ENCODE results near the gene SBK3. TPM values are rescaled to one million over a fixed set of nuclear protein-coding genes. Genes with fewer than 3 reads are reported as not detected.

The SBK3 gene, protein sequence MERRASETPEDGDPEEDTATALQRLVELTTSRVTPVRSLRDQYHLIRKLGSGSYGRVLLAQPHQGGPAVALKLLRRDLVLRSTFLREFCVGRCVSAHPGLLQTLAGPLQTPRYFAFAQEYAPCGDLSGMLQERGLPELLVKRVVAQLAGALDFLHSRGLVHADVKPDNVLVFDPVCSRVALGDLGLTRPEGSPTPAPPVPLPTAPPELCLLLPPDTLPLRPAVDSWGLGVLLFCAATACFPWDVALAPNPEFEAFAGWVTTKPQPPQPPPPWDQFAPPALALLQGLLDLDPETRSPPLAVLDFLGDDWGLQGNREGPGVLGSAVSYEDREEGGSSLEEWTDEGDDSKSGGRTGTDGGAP
- total RNA-seq (2013; cell fraction: nucleolus; rRNA removed): not detected in 2 replicates
- not detected in 2 replicates for total RNA-seq (2014; rRNA removed)
- total RNA-seq (2014; rRNA removed; fragmentation: Illumina TruSeq; extraction: Trizol): not detected in 2 replicates
- not detected in 2 replicates for total RNA-seq (2021)
- polyA plus RNA-seq (2011; ENCODE audit: low read depth): not detected
- polyA plus RNA-seq (2011; rRNA removed): not detected in 2 replicates
- polyA plus RNA-seq (2011; cell fraction: cytosol; rRNA removed): not detected in 2 replicates
- not detected in 2 replicates for polyA plus RNA-seq (2011; cell fraction: nucleus; rRNA removed)
- not detected in 2 replicates for polyA plus RNA-seq (2012)
- polyA plus RNA-seq (2014; fragmentation: Illumina TruSeq; extraction: Trizol): not detected in 2 replicates
- polyA plus RNA-seq (2014; fragmentation: Nextera tagmentation; extraction: Ambion mirVana): not detected
- not detected in 2 replicates for polyA plus RNA-seq (2014; rRNA removed)
- polyA plus RNA-seq (2016; fragmentation: Nextera tagmentation; extraction: Ambion mirVana): not detected
- polyA minus RNA-seq (2011; rRNA and poly(A)+ RNA removed): not detected in 2 replicates
- 0.73 TPM in 1 of 2 replicates, not detected in the other for polyA minus RNA-seq (2011; cell fraction: cytosol; rRNA and poly(A)+ RNA removed)
- not detected in 2 replicates for polyA minus RNA-seq (2011; cell fraction: nucleus; rRNA and poly(A)+ RNA removed)
- Bru-seq, nascent RNA: not detected
- BruChase-seq, experiment 1, labeled RNA remaining after a 6-hour chase: not detected
- BruChase-seq, experiment 2, labeled RNA remaining after a 2-hour chase: not detected
- long read RNA-seq, experiment 1: 0 reads
- long read RNA-seq, experiment 2: 0 reads

DNA sequence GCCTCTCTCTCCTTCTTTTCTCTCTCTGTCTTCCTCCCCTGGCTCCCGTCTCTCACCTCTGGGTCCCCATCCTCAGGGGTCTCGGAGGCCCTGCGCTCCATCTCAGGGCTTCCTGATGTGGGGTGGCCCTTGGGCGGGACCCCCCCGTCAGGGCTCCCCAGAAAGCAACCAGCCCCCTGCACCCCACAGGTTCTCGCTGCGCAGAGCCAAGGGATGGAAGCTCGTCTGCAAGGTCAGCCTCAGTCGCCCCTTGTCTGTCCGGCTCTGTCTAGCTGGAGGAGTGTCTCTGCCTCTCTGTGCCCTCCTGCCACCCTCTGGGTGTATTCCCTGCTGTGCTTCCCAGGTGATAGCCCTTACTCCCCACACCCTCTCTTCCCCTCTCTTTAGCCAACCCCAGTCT lies at the start of gene SBK3:
Gene SBK3, minus strand, starts transcription at position 101 of the 400 bp plus-strand sequence. Its CDS starts 0 bp downstream, at position 101.
- FAIRE-seq: no peak
- Histone ChIP-seq H3K9ac (ENCODE audit: control insufficient read depth, insufficient read depth, low read length) (no peak within 1 kb of the TSS), H3K36me3 (ENCODE audit: control insufficient read depth in 2 of 2, insufficient read depth in 2 of 2, low read length in 1 of 2) (no peaks in the 10 kb centered on the region), H3K79me2 (ENCODE audit: control insufficient read depth, insufficient read depth, low read length) (no peaks in the 10 kb centered on the region), H4K20me1 (ENCODE audit: control insufficient read depth, insufficient read depth) (no peaks in the 10 kb centered on the region), H3K4me3 (no peak within 1 kb of the TSS), H3K27ac (ENCODE audit: control insufficient read depth, insufficient read depth) (no peak within 1 kb of the TSS), H3K4me1 (ENCODE audit: control insufficient read depth, insufficient read depth, low read length) (no peaks in the 10 kb centered on the region), H3K4me2 (ENCODE audit: control insufficient read depth, insufficient read depth) (no peak within 1 kb of the TSS), H2AFZ (ENCODE audit: control insufficient read depth, low read depth, low read length) (no peak within 1 kb of the TSS), H3K9me3 (replicated peaks; ENCODE audit: control insufficient read depth, insufficient read depth, low read length) (no peaks in the 10 kb centered on the region), H3K27me3 (replicated peaks in 1 of 2; ENCODE audit: control insufficient read depth in 2 of 2, insufficient read depth in 2 of 2, low read length in 1 of 2) (peaks cover 1 to 7% of the 10 kb centered on the region in 2 experiments; a peak in 3 of 4 replicates)
- 26% methylated on average over 10 of the region's 10 CpGs for WGBS (ENCODE audit: insufficient coverage, insufficient replicate concordance, low lambda C conversion rate, missing lambda C conversion rate)
- TF ChIP-seq CBFB (IDR thresholded peaks at IDR 0.05; ENCODE audit: low read depth) (no peak), ZNF24 (IDR thresholded peaks at IDR 0.05) (no peak), HCFC1 (IDR thresholded peaks at IDR 0.05; ENCODE audit: low read length) (no peak)
- intact Hi-C loops (cut with micrococcal nuclease; ENCODE audit: unreplicated experiment): no loop called here
- ATAC-seq: no peak
- RAD21 ChIA-PET (ENCODE audit: unreplicated experiment): no interaction called here
- SMC1A ChIA-PET (ENCODE audit: uncharacterized antibody, unreplicated experiment): no interaction called here
- no peak for DNase-seq (ENCODE audit: low read depth, low spot score)
- CTCF ChIA-PET: no interaction called here
- in situ Hi-C loops (cut with MboI): no loop called here
- no TSS peak for BruUV-seq (replicated peaks)
- POLR2A ChIA-PET: no interaction called here
